Stimulated activated naive CD8-positive, alpha-beta T cell treated with anti-CD3 and anti-CD28 coated beads, Interleukin-15, Interleukin-2, amounts not matched to agents 100 ng/mL and 50 ng/mL, for 24 hours (primary cell): ENCODE data around the gene TFE3.
"Not testable (repeated sequence)": the region's sequence is repeated elsewhere in the genome, so short reads cannot be mapped to it uniquely, and the experiment has no call there.

Source experiments
- H3K27ac Mint-ChIP-seq: one replicate; pipeline ENCODE4 v1.8.0; 2021; ENCODE audit warnings: mild to moderate bottlenecking, mixed read lengths
- H3K27me3 Mint-ChIP-seq: one replicate; pipeline ENCODE4 v1.8.0; 2021; ENCODE audit warnings: mixed read lengths
- H3K36me3 Mint-ChIP-seq: one replicate; pipeline ENCODE4 v1.8.0; 2021; ENCODE audit warnings: low read depth, mixed read lengths
- H3K4me1 Mint-ChIP-seq: one replicate; pipeline ENCODE4 v1.8.0; 2021; ENCODE audit warnings: low read depth, mixed read lengths
- H3K4me3 Mint-ChIP-seq: one replicate; pipeline ENCODE4 v1.8.0; 2021; ENCODE audit warnings: mild to moderate bottlenecking, mixed read lengths
- H3K9me3 Mint-ChIP-seq: one replicate; pipeline ENCODE4 v1.8.0; 2021; ENCODE audit warnings: mixed read lengths

TFE3 gene

DNA sequence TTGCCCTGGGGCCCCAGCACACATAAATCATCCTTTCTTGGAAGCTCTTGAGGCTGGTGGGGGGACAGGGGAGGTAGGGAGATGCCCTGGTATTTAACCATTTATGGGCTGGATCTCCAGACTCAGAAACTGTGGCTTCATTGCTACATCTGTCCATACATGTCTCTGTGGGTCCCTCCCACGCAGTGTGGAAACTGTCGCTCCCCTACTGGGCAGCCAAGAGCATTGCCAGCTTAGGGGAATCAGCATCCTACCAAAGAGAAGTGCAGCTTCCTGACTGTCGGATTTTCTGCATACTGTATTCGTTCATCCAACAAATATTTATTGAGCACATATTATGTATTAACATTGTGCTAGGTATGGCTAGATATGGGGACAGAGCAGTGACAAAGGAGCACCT is 44.8 kb downstream of the TFE3 start:
- no peak overlapping the region for H3K27ac Mint-ChIP-seq
- no peaks in the 10 kb centered on the region for H3K9me3 Mint-ChIP-seq
- H3K4me3 Mint-ChIP-seq: no peak overlapping the region
- H3K36me3 Mint-ChIP-seq: peaks cover 44% of the 10 kb centered on the region
- peaks cover 36% of the 10 kb centered on the region for H3K4me1 Mint-ChIP-seq
- H3K27me3 Mint-ChIP-seq: no peaks in the 10 kb centered on the region

DNA sequence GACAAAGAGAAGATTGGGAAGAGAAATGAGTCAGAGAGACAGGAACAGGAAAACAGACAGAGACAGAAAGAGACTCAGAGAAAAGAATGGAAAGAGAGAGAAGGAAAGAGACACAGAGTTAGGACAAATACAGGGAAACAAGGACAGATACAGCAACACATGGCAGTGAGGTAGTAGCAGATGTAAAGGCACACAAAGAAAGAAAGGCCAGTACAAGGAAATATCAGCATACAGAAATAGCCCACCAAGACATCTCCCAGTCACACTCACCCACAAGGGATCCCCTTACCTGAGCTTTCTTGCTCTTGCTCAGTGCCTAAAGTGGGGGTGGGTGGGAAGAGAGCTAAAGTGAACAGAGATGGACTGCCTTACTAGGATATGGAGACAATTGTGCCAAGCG is 45.3 kb downstream of the TFE3 start:
- no peak overlapping the region for H3K4me3 Mint-ChIP-seq
- no peaks in the 10 kb centered on the region for H3K27me3 Mint-ChIP-seq
- no peaks in the 10 kb centered on the region for H3K9me3 Mint-ChIP-seq
- peaks cover 36% of the 10 kb centered on the region for H3K4me1 Mint-ChIP-seq
- H3K36me3 Mint-ChIP-seq: peaks cover 46% of the 10 kb centered on the region
- no peak overlapping the region for H3K27ac Mint-ChIP-seq

DNA sequence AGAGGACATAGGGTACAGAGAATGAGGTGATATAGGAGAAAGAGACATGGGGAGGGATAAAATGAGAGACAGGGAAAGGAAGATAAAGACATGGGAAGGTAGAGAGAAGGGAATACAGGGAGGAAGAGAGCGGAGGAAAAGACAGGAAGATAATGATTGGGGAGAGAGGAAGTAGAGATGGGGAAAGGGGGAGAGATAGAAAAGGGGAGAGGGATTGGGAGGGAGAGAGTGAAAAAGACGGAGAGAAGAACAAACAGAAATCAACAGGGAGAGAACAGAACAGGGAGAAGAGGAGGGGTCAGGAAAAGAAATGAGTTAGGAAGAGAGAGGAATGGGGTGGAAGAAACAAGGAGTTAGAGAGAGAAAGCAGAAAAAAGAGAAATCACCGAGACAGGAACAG is 45.7 kb downstream of the TFE3 start:
- Mint-ChIP-seq H3K4me1 (peaks cover 36% of the 10 kb centered on the region), H3K36me3 (peaks cover 48% of the 10 kb centered on the region), H3K27me3 (no peaks in the 10 kb centered on the region), H3K9me3 (no peaks in the 10 kb centered on the region), H3K4me3 (no peak overlapping the region), H3K27ac (no peak overlapping the region)

GRCh38 chrX:48996969-48997368 is 46.2 kb downstream of the TFE3 start:
- Mint-ChIP-seq H3K27ac (no peak overlapping the region), H3K36me3 (peaks cover 51% of the 10 kb centered on the region), H3K4me1 (peaks cover 36% of the 10 kb centered on the region), H3K4me3 (no peak overlapping the region), H3K27me3 (no peaks in the 10 kb centered on the region), H3K9me3 (no peaks in the 10 kb centered on the region)

DNA sequence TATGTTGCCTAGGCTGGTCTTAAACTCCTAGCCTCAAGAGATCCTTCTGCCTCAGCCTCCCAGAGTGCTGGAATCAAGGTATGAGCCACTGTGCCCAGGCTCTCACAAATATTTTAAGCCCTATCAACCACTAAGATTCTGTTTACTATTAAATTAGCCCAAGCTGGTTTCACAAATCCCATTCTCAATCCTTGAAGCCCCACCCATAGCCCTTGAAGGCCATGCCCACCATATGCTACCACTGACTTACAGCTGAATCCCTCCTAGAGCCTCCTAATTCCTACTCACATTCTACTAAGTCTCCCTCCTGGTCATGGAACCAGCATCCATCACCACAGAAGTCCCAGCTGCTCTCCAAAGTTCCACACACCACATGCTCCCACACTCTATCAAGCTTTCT is 50.8 kb downstream of the TFE3 start:
- H3K4me1 Mint-ChIP-seq: peaks cover 4% of the 10 kb centered on the region
- H3K9me3 Mint-ChIP-seq: no peaks in the 10 kb centered on the region
- H3K4me3 Mint-ChIP-seq: no peak overlapping the region
- no peaks in the 10 kb centered on the region for H3K27me3 Mint-ChIP-seq
- H3K27ac Mint-ChIP-seq: no peak overlapping the region
- peaks cover 36% of the 10 kb centered on the region for H3K36me3 Mint-ChIP-seq

- H3K27ac Mint-ChIP-seq: no peak overlapping the region
- peaks cover 27% of the 10 kb centered on the region for H3K36me3 Mint-ChIP-seq
- no peaks in the 10 kb centered on the region for H3K4me1 Mint-ChIP-seq
- H3K9me3 Mint-ChIP-seq: no peaks in the 10 kb centered on the region
- H3K4me3 Mint-ChIP-seq: no peak overlapping the region
- H3K27me3 Mint-ChIP-seq: no peaks in the 10 kb centered on the region
Observed at GRCh38 chrX:48989483-48989882, 53.7 kb downstream of the TFE3 start.

DNA sequence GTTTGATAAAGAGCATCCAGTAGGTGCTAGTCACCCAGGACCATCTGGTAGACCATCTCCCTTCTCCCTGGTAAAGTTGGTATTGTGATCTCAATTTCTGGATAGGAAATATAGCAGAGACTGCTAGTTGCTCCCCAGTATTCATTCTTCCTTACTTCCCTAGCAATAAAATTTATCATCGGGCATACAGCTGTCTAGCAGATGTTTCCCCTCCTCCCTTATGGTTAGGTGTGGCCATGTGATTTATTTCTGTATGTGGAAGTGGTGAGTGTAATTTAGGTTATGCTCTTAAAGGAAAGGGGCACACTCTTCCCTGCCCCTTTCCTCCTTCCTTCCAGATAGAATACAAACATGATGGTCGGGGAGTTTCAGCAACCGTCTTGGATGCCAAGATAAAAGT is 59.3 kb downstream of the TFE3 start:
- no peak overlapping the region for H3K27ac Mint-ChIP-seq
- H3K27me3 Mint-ChIP-seq: no peaks in the 10 kb centered on the region
- H3K4me3 Mint-ChIP-seq: no peak overlapping the region
- peaks cover 36% of the 10 kb centered on the region for H3K36me3 Mint-ChIP-seq
- no peaks in the 10 kb centered on the region for H3K4me1 Mint-ChIP-seq
- no peaks in the 10 kb centered on the region for H3K9me3 Mint-ChIP-seq

GRCh38 chrX:48983081-48983480 is 60.1 kb downstream of the TFE3 start:
- Mint-ChIP-seq H3K9me3 (no peaks in the 10 kb centered on the region), H3K36me3 (peaks cover 36% of the 10 kb centered on the region), H3K27ac (no peak overlapping the region), H3K4me1 (no peaks in the 10 kb centered on the region), H3K27me3 (no peaks in the 10 kb centered on the region), H3K4me3 (no peak overlapping the region)

DNA sequence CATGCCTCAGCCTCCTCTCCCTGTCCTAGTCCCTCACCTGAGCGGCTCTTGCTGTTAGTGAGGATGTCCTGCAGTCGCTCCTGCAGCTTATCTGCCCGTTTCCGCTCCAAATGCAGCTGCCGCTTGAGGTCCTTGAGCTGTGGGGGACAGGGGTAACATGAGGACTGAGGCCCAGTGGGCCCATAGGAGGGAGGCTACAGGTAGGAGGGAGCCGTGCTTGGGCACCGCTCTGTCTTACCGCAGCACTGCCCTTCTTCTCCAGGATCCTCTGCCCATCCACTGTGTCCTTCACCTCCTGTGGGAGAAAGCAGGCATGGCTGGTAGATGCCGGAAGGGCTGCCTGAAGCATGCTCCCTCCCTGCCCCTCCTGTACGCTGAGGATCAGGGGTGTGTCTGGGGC is 62.0 kb downstream of the TFE3 start:
- Mint-ChIP-seq H3K4me1 (no peaks in the 10 kb centered on the region), H3K9me3 (no peaks in the 10 kb centered on the region), H3K27ac (no peak overlapping the region), H3K27me3 (no peaks in the 10 kb centered on the region), H3K4me3 (no peak overlapping the region), H3K36me3 (peaks cover 40% of the 10 kb centered on the region)

DNA sequence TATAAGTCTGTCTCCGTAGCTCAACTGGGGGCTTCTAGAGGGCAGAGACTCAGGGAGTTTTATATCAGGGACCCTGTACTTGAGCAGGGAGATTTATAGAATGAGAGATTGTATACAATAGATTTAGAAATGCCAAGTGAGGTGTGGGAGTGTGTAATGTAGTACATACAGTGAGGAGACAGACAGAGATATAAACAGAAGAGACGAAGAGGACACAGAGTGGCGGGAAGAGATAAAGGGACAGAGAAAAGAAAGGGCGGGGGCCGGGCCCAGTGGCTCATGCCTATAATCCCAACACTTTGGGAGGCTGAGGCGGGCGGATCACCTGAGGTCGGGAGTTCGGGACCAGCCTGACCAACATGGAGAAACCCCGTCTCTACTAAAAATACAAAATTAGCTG is 62.8 kb downstream of the TFE3 start:
- H3K27ac Mint-ChIP-seq: not testable (repeated sequence)

More for the DNA sequence above, 62.8 kb downstream of the TFE3 start:
- peaks cover 39% of the 10 kb centered on the region for H3K36me3 Mint-ChIP-seq
- H3K27me3 Mint-ChIP-seq, H3K4me3 Mint-ChIP-seq, H3K4me1 Mint-ChIP-seq, H3K9me3 Mint-ChIP-seq: not testable (repeated sequence)
